ENCODE results near the gene TRPM4.

TRPM4 gene

GRCh38 chr19:49210901-49211451, 53.4 kb downstream of the TRPM4 start:
- Mint-ChIP-seq H3K27ac (peak overlapping the region; percentile 93), H3K4me3 (peak overlapping the region; percentile 83), H3K4me1 (peaks cover 27% of the 10 kb centered on the region)

GRCh38 chr19:49212016-49212701, 54.6 kb downstream of the TRPM4 start:
- no peak for TF ChIP-seq CTCF (IDR thresholded peaks at IDR 0.05)
- H3K36me3 Mint-ChIP-seq (ENCODE audit: low read depth): peaks cover 11% of the 10 kb centered on the region
- H3K9me3 Mint-ChIP-seq: no peaks in the 10 kb centered on the region
- DNase-seq: no peak
- peaks cover 5% of the 10 kb centered on the region for H3K27me3 Mint-ChIP-seq (ENCODE audit: low read depth, poor library complexity)
- peak overlapping the region; percentile 28 for H3K4me3 Mint-ChIP-seq
- peaks cover 27% of the 10 kb centered on the region for H3K4me1 Mint-ChIP-seq
- no peak overlapping the region for H3K27ac Mint-ChIP-seq

More at GRCh38 chr19:49210901-49211451, 53.4 kb downstream of the TRPM4 start:
- TF ChIP-seq CTCF (IDR thresholded peaks at IDR 0.05): no peak
- peak; percentile 20 for DNase-seq
- H3K27me3 Mint-ChIP-seq (ENCODE audit: low read depth, poor library complexity): peaks cover 3% of the 10 kb centered on the region
- H3K36me3 Mint-ChIP-seq (ENCODE audit: low read depth): peaks cover 15% of the 10 kb centered on the region
- H3K9me3 Mint-ChIP-seq: no peaks in the 10 kb centered on the region

GRCh38 chr19:49213791-49214190, 56.2 kb downstream of the TRPM4 start:
- DNase-seq: no peak
- Mint-ChIP-seq H3K4me3 (no peak overlapping the region), H3K9me3 (peaks cover 4% of the 10 kb centered on the region), H3K27me3 (ENCODE audit: low read depth, poor library complexity) (peaks cover 6% of the 10 kb centered on the region), H3K36me3 (ENCODE audit: low read depth) (peaks cover 5% of the 10 kb centered on the region), H3K27ac (no peak overlapping the region), H3K4me1 (peaks cover 17% of the 10 kb centered on the region)
- TF ChIP-seq CTCF (IDR thresholded peaks at IDR 0.05): no peak

- Mint-ChIP-seq H3K9me3 (peaks cover 4% of the 10 kb centered on the region), H3K4me3 (no peak overlapping the region)
Measured at GRCh38 chr19:49214701-49215100, 57.1 kb downstream of the TRPM4 start.

GRCh38 chr19:49216071-49216470, 58.5 kb downstream of the TRPM4 start:
- DNase-seq: no peak
- Mint-ChIP-seq H3K4me1 (peaks cover 5% of the 10 kb centered on the region), H3K9me3 (peaks cover 4% of the 10 kb centered on the region), H3K27ac (no peak overlapping the region), H3K27me3 (ENCODE audit: low read depth, poor library complexity) (peaks cover 11% of the 10 kb centered on the region), H3K4me3 (no peak overlapping the region), H3K36me3 (ENCODE audit: low read depth) (peaks cover 5% of the 10 kb centered on the region)
- no peak for TF ChIP-seq CTCF (IDR thresholded peaks at IDR 0.05)

More at GRCh38 chr19:49214701-49215100, 57.1 kb downstream of the TRPM4 start:
- no peak for TF ChIP-seq CTCF (IDR thresholded peaks at IDR 0.05)
- H3K27ac Mint-ChIP-seq: no peak overlapping the region
- peaks cover 5% of the 10 kb centered on the region for H3K36me3 Mint-ChIP-seq (ENCODE audit: low read depth)
- DNase-seq: no peak
- peaks cover 9% of the 10 kb centered on the region for H3K27me3 Mint-ChIP-seq (ENCODE audit: low read depth, poor library complexity)
- peaks cover 17% of the 10 kb centered on the region for H3K4me1 Mint-ChIP-seq

GRCh38 chr19:49217382-49217781, 59.8 kb downstream of the TRPM4 start:
- no peak overlapping the region for H3K4me3 Mint-ChIP-seq
- DNase-seq: no peak
- H3K27ac Mint-ChIP-seq: no peak overlapping the region
- H3K27me3 Mint-ChIP-seq (ENCODE audit: low read depth, poor library complexity): peaks cover 11% of the 10 kb centered on the region
- H3K9me3 Mint-ChIP-seq: peaks cover 4% of the 10 kb centered on the region
- H3K36me3 Mint-ChIP-seq (ENCODE audit: low read depth): peaks cover 5% of the 10 kb centered on the region
- no peak for TF ChIP-seq CTCF (IDR thresholded peaks at IDR 0.05)
- no peaks in the 10 kb centered on the region for H3K4me1 Mint-ChIP-seq
